Uterus (tissue), 4 donors: Measurements from ENCODE around the gene TAAR9. TPM values are rescaled to one million over a fixed set of nuclear protein-coding genes. Genes with fewer than 3 reads are reported as not detected.

ENCODE experiments used
- DNase-seq, 2 donors: peaks; one replicate each; pipeline ENCODE4 v3.0.0-alpha.2; 2019 to 2020
- H3K27ac ChIP-seq, 2 donors: fragments of 200-600 bp; sonication (generic); 1 replicate in 1 of 2; 2 replicates in 1 of 2; pipeline ENCODE4 v1.5.1; 2016 to 2018
- H3K27me3 ChIP-seq, 2 donors: fragments of 200-600 bp; sonication (generic); one replicate each; pipeline ENCODE4 v1.5.1; 2018 to 2019; ENCODE audit warnings: control low read depth in 1 of 2
- H3K36me3 ChIP-seq, 2 donors: fragments of 200-600 bp; sonication (generic); one replicate each; pipeline ENCODE4 v1.5.1; 2019; ENCODE audit warnings: control low read depth in 1 of 2
- H3K4me1 ChIP-seq, 2 donors: fragments of 200-600 bp; sonication (generic); one replicate each; pipeline ENCODE4 v1.5.1; 2018 to 2019; ENCODE audit warnings: control low read depth in 1 of 2
- H3K4me3 ChIP-seq, 2 donors: fragments of 200-600 bp; sonication (generic); 1 replicate in 1 of 2; 2 replicates in 1 of 2; pipeline ENCODE4 v1.5.1; 2018 to 2019; ENCODE audit warnings: mild to moderate bottlenecking in 1 of 2
- H3K9me3 ChIP-seq, 2 donors: fragments of 200-600 bp; sonication (generic); one replicate each; pipeline ENCODE4 v1.5.1; 2019; ENCODE audit warnings: control low read depth in 1 of 2
- CTCF ChIP-seq, 4 experiments: fragments of 200-600 bp in 2 of 4; fragments of 450-650 bp in 2 of 4; sonication (generic) in 2 of 4; IDR thresholded peaks; one replicate each; pipeline ENCODE4 v1.5.1; 2016 to 2019; ENCODE audit warnings: antibody characterized with exemption in 4 of 4, mild to moderate bottlenecking in 2 of 4, moderate library complexity in 1 of 4
- POLR2A ChIP-seq, 2 donors: fragments of 450-650 bp; IDR thresholded peaks; one replicate each; pipeline ENCODE4 v1.6.1; 2016; ENCODE audit warnings: antibody characterized with exemption in 2 of 2, mild to moderate bottlenecking in 1 of 2, moderate library complexity in 1 of 2
- intact Hi-C: fragments of 100-400 bp; cut with DNase I; formaldehyde crosslinking; loops from one replicate; pipeline ENCODE4 v1.15.1; 2023; ENCODE audit warnings: low total_unique reads
- total RNA-seq, 4 donors: library from RNA; depleted of rRNA in 3 of 4; stranded (reverse); fragments of >200 nt in 3 of 4; gene quantifications; one replicate each; pipeline versions ENCODE4 v1.1.0 to v1.2.4, GENCODE V29; 2014 to 2023
- donor health status: DM: yes; HTN: yes; CAD: no.

Gene TAAR9
- total RNA-seq, 4 donors from 2014 or later: not detected

GRCh38 chr6:132491881-132492280 is 46.2 kb upstream of the TAAR9 start:
- no peak for DNase-seq
- Histone ChIP-seq H3K27ac (no peak overlapping the region), H3K27me3 (no peaks in the 10 kb centered on the region), H3K9me3 (no peaks in the 10 kb centered on the region), H3K36me3 (no peaks in the 10 kb centered on the region), H3K4me3 (no peak overlapping the region), H3K4me1 (peaks cover 0 to 9% of the 10 kb centered on the region in 2 donors)
- intact Hi-C loops: no loop called here
- no peak for TF ChIP-seq POLR2A (IDR thresholded peaks at IDR 0.05)
- no peak for TF ChIP-seq CTCF (IDR thresholded peaks at IDR 0.05)

GRCh38 chr6:132494954-132495353 is 43.1 kb upstream of the TAAR9 start:
- Histone ChIP-seq H3K4me1 (peaks cover 0 to 9% of the 10 kb centered on the region in 2 donors), H3K4me3 (no peak overlapping the region), H3K9me3 (no peaks in the 10 kb centered on the region), H3K27me3 (no peaks in the 10 kb centered on the region), H3K27ac (no peak overlapping the region), H3K36me3 (no peaks in the 10 kb centered on the region)
- DNase-seq: no peak
- TF ChIP-seq POLR2A (IDR thresholded peaks at IDR 0.05) (no peak), CTCF (IDR thresholded peaks at IDR 0.05) (no peak)
- intact Hi-C loops: no loop called here

- Histone ChIP-seq H3K27ac (peak overlapping the region in 1 of 2 donors; percentile 34), H3K27me3 (no peaks in the 10 kb centered on the region), H3K4me3 (no peak overlapping the region), H3K4me1 (peaks cover 0 to 9% of the 10 kb centered on the region in 2 donors), H3K36me3 (no peaks in the 10 kb centered on the region), H3K9me3 (no peaks in the 10 kb centered on the region)
- intact Hi-C loops: no loop called here
- DNase-seq: no peak
- no peak for TF ChIP-seq POLR2A (IDR thresholded peaks at IDR 0.05)
- no peak for TF ChIP-seq CTCF (IDR thresholded peaks at IDR 0.05)
Observed at GRCh38 chr6:132495604-132496079, 42.4 kb upstream of the TAAR9 start.

- Histone ChIP-seq H3K4me1 (peaks cover 0 to 9% of the 10 kb centered on the region in 2 donors), H3K27me3 (no peaks in the 10 kb centered on the region), H3K36me3 (no peaks in the 10 kb centered on the region), H3K27ac (no peak overlapping the region), H3K9me3 (no peaks in the 10 kb centered on the region), H3K4me3 (no peak overlapping the region)
- intact Hi-C loops: no loop called here
- TF ChIP-seq POLR2A (IDR thresholded peaks at IDR 0.05) (no peak), CTCF (IDR thresholded peaks at IDR 0.05) (no peak)
- DNase-seq: no peak
Observed at GRCh38 chr6:132496519-132497180, 41.4 kb upstream of the TAAR9 start.

- H3K9me3 ChIP-seq: no peaks in the 10 kb centered on the region
- TF ChIP-seq CTCF (IDR thresholded peaks at IDR 0.05) (no peak), POLR2A (IDR thresholded peaks at IDR 0.05) (no peak)
- H3K27ac ChIP-seq: no peak overlapping the region
- peaks cover 0 to 9% of the 10 kb centered on the region in 2 donors for H3K4me1 ChIP-seq
- H3K27me3 ChIP-seq: no peaks in the 10 kb centered on the region
- no peak overlapping the region for H3K4me3 ChIP-seq
- DNase-seq: no peak
- H3K36me3 ChIP-seq: no peaks in the 10 kb centered on the region
- intact Hi-C loops: no loop called here
Observed at GRCh38 chr6:132498638-132499037, 39.4 kb upstream of the TAAR9 start.
